IgD-negative memory B cell (primary cell): ENCODE results near the gene CHKA. TPM values are rescaled to one million over a fixed set of nuclear protein-coding genes. Genes with fewer than 3 reads are reported as not detected.

ENCODE experiments used
- H3K27ac Mint-ChIP-seq, 3 donors: one replicate each; pipeline ENCODE4 v1.8.0; 2020 to 2022; ENCODE audit warnings: mild to moderate bottlenecking in 3 of 3, mixed read lengths in 3 of 3, moderate library complexity in 1 of 3
- H3K27me3 Mint-ChIP-seq: one replicate; pipeline ENCODE4 v1.8.0; 2021; ENCODE audit warnings: mixed read lengths
- H3K36me3 Mint-ChIP-seq: one replicate; pipeline ENCODE4 v1.8.0; 2020; ENCODE audit warnings: mild to moderate bottlenecking, mixed read lengths
- H3K4me1 Mint-ChIP-seq, 3 donors: one replicate each; pipeline ENCODE4 v1.8.0; 2020 to 2022; ENCODE audit warnings: mixed read lengths in 3 of 3, mild to moderate bottlenecking in 1 of 3
- H3K4me3 Mint-ChIP-seq, 4 donors: one replicate each; pipeline ENCODE4 v1.8.0; 2020 to 2022; ENCODE audit warnings: mild to moderate bottlenecking in 4 of 4, mixed read lengths in 4 of 4, moderate library complexity in 3 of 4
- H3K9me3 Mint-ChIP-seq, 3 donors: one replicate each; pipeline ENCODE4 v1.8.0; 2020 to 2021; ENCODE audit warnings: mixed read lengths in 3 of 3, mild to moderate bottlenecking in 1 of 3
- polyA plus RNA-seq: library from polyadenylated mRNA; unstranded; fragments of 300-500 nt; fragmentation: Illumina TruSeq; gene quantifications from one replicate; pipeline ENCODE4 v1.2.3, GENCODE V29; 2021

The CHKA gene
- 2.4 TPM for polyA plus RNA-seq

GRCh38 chr11:68121067-68121899, at the start of gene CHKA:
TSS of gene CHKA (minus strand) at chr11:68121388. CDS start at chr11:68121177, 211 bp downstream.
- Mint-ChIP-seq H3K4me3 (peak within 1 kb of the TSS; percentile 84 to 97 (median 90)), H3K36me3 (peaks cover 1% of the 10 kb centered on the region), H3K27ac (peak within 1 kb of the TSS; percentile 76 to 86 (median 82)), H3K4me1 (peaks cover 14 to 15% (median 15%) of the 10 kb centered on the region in 3 donors), H3K9me3 (no peaks in the 10 kb centered on the region), H3K27me3 (no peaks in the 10 kb centered on the region)

- Mint-ChIP-seq H3K4me1 (no peaks in the 10 kb centered on the region), H3K27ac (no peak overlapping the region), H3K4me3 (no peak overlapping the region), H3K36me3 (peaks cover 10% of the 10 kb centered on the region), H3K9me3 (no peaks in the 10 kb centered on the region), H3K27me3 (no peaks in the 10 kb centered on the region)
Observed at GRCh38 chr11:68169442-68169841, 48.3 kb upstream of the CHKA start.

GRCh38 chr11:68168694-68169093, 47.5 kb upstream of the CHKA start:
- no peak overlapping the region for H3K4me3 Mint-ChIP-seq
- H3K4me1 Mint-ChIP-seq, result no peaks in the 10 kb centered on the region
- no peaks in the 10 kb centered on the region for H3K27me3 Mint-ChIP-seq
- H3K9me3 Mint-ChIP-seq, result no peaks in the 10 kb centered on the region
- H3K36me3 Mint-ChIP-seq, result peaks cover 10% of the 10 kb centered on the region
- no peak overlapping the region for H3K27ac Mint-ChIP-seq

- no peaks in the 10 kb centered on the region for H3K9me3 Mint-ChIP-seq
- H3K4me1 Mint-ChIP-seq, result no peaks in the 10 kb centered on the region
- no peaks in the 10 kb centered on the region for H3K27me3 Mint-ChIP-seq
- H3K27ac Mint-ChIP-seq, result no peak overlapping the region
- no peak overlapping the region for H3K4me3 Mint-ChIP-seq
- peaks cover 10% of the 10 kb centered on the region for H3K36me3 Mint-ChIP-seq
Observed at GRCh38 chr11:68167474-68167873, 46.3 kb upstream of the CHKA start.

GRCh38 chr11:68166969-68167368, 45.8 kb upstream of the CHKA start:
- H3K4me1 Mint-ChIP-seq, result no peaks in the 10 kb centered on the region
- no peaks in the 10 kb centered on the region for H3K9me3 Mint-ChIP-seq
- H3K4me3 Mint-ChIP-seq, result no peak overlapping the region
- H3K27ac Mint-ChIP-seq, result no peak overlapping the region
- peaks cover 10% of the 10 kb centered on the region for H3K36me3 Mint-ChIP-seq
- no peaks in the 10 kb centered on the region for H3K27me3 Mint-ChIP-seq

GRCh38 chr11:68165601-68166000, 44.4 kb upstream of the CHKA start:
- peaks cover 12% of the 10 kb centered on the region for H3K36me3 Mint-ChIP-seq
- H3K4me1 Mint-ChIP-seq, result no peaks in the 10 kb centered on the region
- no peak overlapping the region for H3K4me3 Mint-ChIP-seq
- H3K9me3 Mint-ChIP-seq, result no peaks in the 10 kb centered on the region
- H3K27ac Mint-ChIP-seq, result no peak overlapping the region
- no peaks in the 10 kb centered on the region for H3K27me3 Mint-ChIP-seq

- Mint-ChIP-seq H3K27ac (peak overlapping the region in 1 of 3 donors; percentile 78), H3K36me3 (peaks cover 7% of the 10 kb centered on the region), H3K27me3 (no peaks in the 10 kb centered on the region), H3K9me3 (no peaks in the 10 kb centered on the region), H3K4me1 (no peaks in the 10 kb centered on the region), H3K4me3 (no peak overlapping the region)
Observed at GRCh38 chr11:68164437-68164836, 43.2 kb upstream of the CHKA start.

- Mint-ChIP-seq H3K36me3 (peaks cover 7% of the 10 kb centered on the region), H3K27me3 (no peaks in the 10 kb centered on the region), H3K27ac (peak overlapping the region in 1 of 3 donors; percentile 63), H3K4me1 (no peaks in the 10 kb centered on the region), H3K4me3 (no peak overlapping the region), H3K9me3 (no peaks in the 10 kb centered on the region)
Observed at GRCh38 chr11:68163691-68164090, 42.5 kb upstream of the CHKA start.

GRCh38 chr11:68160100-68160695, 39.0 kb upstream of the CHKA start:
- Mint-ChIP-seq H3K9me3 (no peaks in the 10 kb centered on the region), H3K27ac (no peak overlapping the region), H3K4me1 (no peaks in the 10 kb centered on the region), H3K36me3 (peaks cover 5% of the 10 kb centered on the region), H3K27me3 (no peaks in the 10 kb centered on the region), H3K4me3 (no peak overlapping the region)

- H3K4me1 Mint-ChIP-seq, result no peaks in the 10 kb centered on the region
- H3K36me3 Mint-ChIP-seq, result peaks cover 5% of the 10 kb centered on the region
- H3K9me3 Mint-ChIP-seq, result no peaks in the 10 kb centered on the region
- no peaks in the 10 kb centered on the region for H3K27me3 Mint-ChIP-seq
- no peak overlapping the region for H3K4me3 Mint-ChIP-seq
- H3K27ac Mint-ChIP-seq, result no peak overlapping the region
Observed at GRCh38 chr11:68159665-68160064, 38.5 kb upstream of the CHKA start.

GRCh38 chr11:68159161-68159560, 38.0 kb upstream of the CHKA start:
- Mint-ChIP-seq H3K36me3 (peaks cover 5% of the 10 kb centered on the region), H3K4me1 (no peaks in the 10 kb centered on the region), H3K9me3 (no peaks in the 10 kb centered on the region), H3K27me3 (no peaks in the 10 kb centered on the region), H3K4me3 (no peak overlapping the region), H3K27ac (peak overlapping the region in 1 of 3 donors; percentile 54)

GRCh38 chr11:68158580-68158979, 37.4 kb upstream of the CHKA start:
- Mint-ChIP-seq H3K9me3 (no peaks in the 10 kb centered on the region), H3K27ac (no peak overlapping the region), H3K4me1 (no peaks in the 10 kb centered on the region), H3K36me3 (peaks cover 5% of the 10 kb centered on the region), H3K4me3 (no peak overlapping the region), H3K27me3 (no peaks in the 10 kb centered on the region)

GRCh38 chr11:68153742-68154141, 32.6 kb upstream of the CHKA start:
- no peaks in the 10 kb centered on the region for H3K9me3 Mint-ChIP-seq
- no peaks in the 10 kb centered on the region for H3K4me1 Mint-ChIP-seq
- no peak overlapping the region for H3K4me3 Mint-ChIP-seq
- no peak overlapping the region for H3K27ac Mint-ChIP-seq
- no peaks in the 10 kb centered on the region for H3K36me3 Mint-ChIP-seq
- H3K27me3 Mint-ChIP-seq, result no peaks in the 10 kb centered on the region

GRCh38 chr11:68150037-68150436, 28.8 kb upstream of the CHKA start:
- H3K9me3 Mint-ChIP-seq, result no peaks in the 10 kb centered on the region
- no peaks in the 10 kb centered on the region for H3K27me3 Mint-ChIP-seq
- H3K4me1 Mint-ChIP-seq, result no peaks in the 10 kb centered on the region
- no peak overlapping the region for H3K4me3 Mint-ChIP-seq
- no peak overlapping the region for H3K27ac Mint-ChIP-seq
- H3K36me3 Mint-ChIP-seq, result peaks cover 1% of the 10 kb centered on the region

- no peak overlapping the region for H3K27ac Mint-ChIP-seq
- no peaks in the 10 kb centered on the region for H3K27me3 Mint-ChIP-seq
- H3K36me3 Mint-ChIP-seq, result peaks cover 1% of the 10 kb centered on the region
- H3K4me1 Mint-ChIP-seq, result no peaks in the 10 kb centered on the region
- H3K4me3 Mint-ChIP-seq, result no peak overlapping the region
- H3K9me3 Mint-ChIP-seq, result no peaks in the 10 kb centered on the region
Observed at GRCh38 chr11:68149417-68149816, 28.2 kb upstream of the CHKA start.

- peaks cover 1% of the 10 kb centered on the region for H3K36me3 Mint-ChIP-seq
- no peaks in the 10 kb centered on the region for H3K4me1 Mint-ChIP-seq
- no peaks in the 10 kb centered on the region for H3K9me3 Mint-ChIP-seq
- H3K27me3 Mint-ChIP-seq, result no peaks in the 10 kb centered on the region
- peak overlapping the region in 1 of 3 donors; percentile 90 for H3K27ac Mint-ChIP-seq
- no peak overlapping the region for H3K4me3 Mint-ChIP-seq
Observed at GRCh38 chr11:68148879-68149278, 27.7 kb upstream of the CHKA start.
